22Rv1 (cell line): ENCODE measurements around the gene UBE2E2.

Source experiments
- ZFX ChIP-seq: fragments of 450-650 bp; IDR thresholded peaks from 2 replicates; pipeline ENCODE4 v1.6.1; 2017; ENCODE audit warnings: antibody characterized with exemption, borderline replicate concordance
- TF ChIP-seq, protein P1 (sequence below): fragments of 450-650 bp; IDR thresholded peaks from 2 replicates; pipeline ENCODE4 v1.5.1; 2017; ENCODE audit warnings: mild to moderate bottlenecking

DNA sequence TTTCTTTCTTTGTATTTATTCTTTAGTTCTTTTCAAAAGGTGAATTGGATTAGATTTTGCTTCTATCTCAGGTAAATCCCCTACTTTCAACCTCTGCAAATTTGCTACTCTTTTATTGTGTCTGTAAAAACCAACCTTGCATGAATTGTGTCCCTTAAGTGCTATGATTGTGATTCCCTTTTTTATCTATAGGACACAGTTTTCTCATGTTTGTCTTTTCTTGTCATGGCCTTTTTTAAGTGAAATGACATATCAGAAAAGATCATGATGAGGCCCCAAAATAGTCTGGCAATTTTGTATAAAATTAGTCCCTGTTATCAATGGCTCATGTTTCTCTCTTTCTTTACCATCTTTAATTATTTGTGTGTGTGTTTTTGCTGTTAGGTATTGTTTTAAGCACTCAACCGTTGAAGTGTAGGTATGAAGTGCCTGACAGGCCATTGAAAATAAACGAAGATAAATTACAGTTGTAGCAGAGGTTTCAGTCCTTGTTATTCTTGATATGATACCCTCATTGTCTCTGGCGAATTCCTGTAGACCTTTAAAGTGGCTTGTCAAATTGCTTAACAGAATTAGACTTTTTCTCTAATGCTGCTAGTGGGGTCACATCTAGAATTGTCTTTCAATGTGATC lies 184.3 kb downstream of the UBE2E2 start:
- TF ChIP-seq, protein P1, sequence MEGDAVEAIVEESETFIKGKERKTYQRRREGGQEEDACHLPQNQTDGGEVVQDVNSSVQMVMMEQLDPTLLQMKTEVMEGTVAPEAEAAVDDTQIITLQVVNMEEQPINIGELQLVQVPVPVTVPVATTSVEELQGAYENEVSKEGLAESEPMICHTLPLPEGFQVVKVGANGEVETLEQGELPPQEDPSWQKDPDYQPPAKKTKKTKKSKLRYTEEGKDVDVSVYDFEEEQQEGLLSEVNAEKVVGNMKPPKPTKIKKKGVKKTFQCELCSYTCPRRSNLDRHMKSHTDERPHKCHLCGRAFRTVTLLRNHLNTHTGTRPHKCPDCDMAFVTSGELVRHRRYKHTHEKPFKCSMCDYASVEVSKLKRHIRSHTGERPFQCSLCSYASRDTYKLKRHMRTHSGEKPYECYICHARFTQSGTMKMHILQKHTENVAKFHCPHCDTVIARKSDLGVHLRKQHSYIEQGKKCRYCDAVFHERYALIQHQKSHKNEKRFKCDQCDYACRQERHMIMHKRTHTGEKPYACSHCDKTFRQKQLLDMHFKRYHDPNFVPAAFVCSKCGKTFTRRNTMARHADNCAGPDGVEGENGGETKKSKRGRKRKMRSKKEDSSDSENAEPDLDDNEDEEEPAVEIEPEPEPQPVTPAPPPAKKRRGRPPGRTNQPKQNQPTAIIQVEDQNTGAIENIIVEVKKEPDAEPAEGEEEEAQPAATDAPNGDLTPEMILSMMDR, result no peak
- TF ChIP-seq ZFX, result no peak
